Gastroesophageal sphincter (tissue), 4 donors: ENCODE data around the gene SSB. TPM values are rescaled to one million over a fixed set of nuclear protein-coding genes. Genes with fewer than 3 reads are reported as not detected.

Experiments used
- ATAC-seq: fragments of 150-250 bp; one replicate; pipeline ENCODE4 v1.9.1; 2016; ENCODE audit warnings: mild to moderate bottlenecking, moderate library complexity
- H3K27ac ChIP-seq, 4 donors: fragments of 200-600 bp; sonication (generic) in 3 of 4; 1 replicate in 3 of 4; 2 replicates in 1 of 4; pipeline ENCODE4 v1.5.1; 2016 to 2019
- H3K27me3 ChIP-seq: fragments of 200-600 bp; sonication (generic); one replicate; pipeline ENCODE4 v1.5.1; 2019
- H3K36me3 ChIP-seq, 2 donors: fragments of 200-600 bp; sonication (generic); one replicate each; pipeline ENCODE4 v1.5.1; 2019; ENCODE audit warnings: control low read depth in 1 of 2
- H3K4me1 ChIP-seq, 3 donors: fragments of 200-600 bp; sonication (generic); 1 replicate in 2 of 3; 2 replicates in 1 of 3; pipeline ENCODE4 v1.5.1; 2016 to 2019; ENCODE audit warnings: control low read depth in 2 of 3
- H3K4me3 ChIP-seq, 2 donors: fragments of 200-600 bp; sonication (generic); one replicate each; pipeline ENCODE4 v1.5.1; 2019; ENCODE audit warnings: mild to moderate bottlenecking in 1 of 2, moderate library complexity in 1 of 2
- H3K9me3 ChIP-seq, 3 donors: fragments of 200-600 bp; sonication (generic); one replicate each; pipeline ENCODE4 v1.5.1; 2017 to 2019; ENCODE audit warnings: control low read depth in 2 of 3
- EP300 ChIP-seq: sonication (generic); formaldehyde crosslinking; IDR thresholded peaks from one replicate; pipeline ENCODE4 v1.6.1; 2017; ENCODE audit warnings: antibody characterized with exemption, mild to moderate bottlenecking
- POLR2A ChIP-seq, 2 donors: fragments of 450-650 bp; IDR thresholded peaks; one replicate each; pipeline ENCODE4 v1.6.1; 2017; ENCODE audit warnings: antibody characterized with exemption in 2 of 2, mild to moderate bottlenecking in 2 of 2, moderate library complexity in 1 of 2
- POLR2AphosphoS5 ChIP-seq: sonication (generic); formaldehyde crosslinking; IDR thresholded peaks from one replicate; pipeline ENCODE4 v1.6.1; 2017; ENCODE audit warnings: antibody characterized with exemption
- WGBS, 2 donors: methylation state at CpG; one replicate each; pipeline ENCODE4 v1.1.5; 2018; ENCODE audit warnings: low coverage in 1 of 2; 5-methylcytosine and 5-hydroxymethylcytosine counted together
- total RNA-seq, 4 donors: library from RNA; depleted of rRNA; stranded (reverse); fragments of >200 nt; gene quantifications; one replicate each; pipeline ENCODE4 v1.1.0, GENCODE V29; 2016
- TF ChIP-seq, protein P1 (sequence below), 4 experiments: fragments of 200-600 bp in 2 of 4; fragments of 450-650 bp in 2 of 4; sonication (generic) in 1 of 4; IDR thresholded peaks; one replicate each; pipeline ENCODE4 v1.5.1; 2017 to 2019; ENCODE audit warnings: antibody characterized with exemption in 4 of 4, mild to moderate bottlenecking in 2 of 4, moderate library complexity in 2 of 4

Gene SSB
- total RNA-seq, 4 donors from 2014 or later: 60.6 to 102 (median 78.3) TPM

DNA sequence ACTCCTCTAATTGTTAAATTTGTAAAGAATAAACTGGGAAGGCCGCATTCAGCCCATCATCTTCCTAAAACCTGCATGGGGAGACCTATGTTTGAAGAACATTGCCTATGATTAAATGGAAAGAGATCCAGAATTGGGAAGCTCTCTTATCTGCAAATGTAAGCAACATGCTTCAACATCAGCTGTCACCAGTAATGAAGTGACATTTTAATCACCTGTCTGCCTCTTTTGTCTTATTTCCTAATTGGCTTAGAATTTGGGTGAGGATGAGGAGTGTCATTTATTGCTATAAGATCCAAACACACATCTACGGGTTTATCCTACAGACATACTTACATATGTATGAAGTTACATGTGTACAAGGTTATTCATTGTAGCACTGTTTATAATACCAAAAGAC, 26.0 kb upstream of the SSB start:
- H3K4me3 ChIP-seq: no peak overlapping the region
- no peak for ATAC-seq
- TF ChIP-seq POLR2AphosphoS5 (no peak), POLR2A (IDR thresholded peaks at IDR 0.05) (no peak), EP300 (no peak)
- TF ChIP-seq, protein P1, sequence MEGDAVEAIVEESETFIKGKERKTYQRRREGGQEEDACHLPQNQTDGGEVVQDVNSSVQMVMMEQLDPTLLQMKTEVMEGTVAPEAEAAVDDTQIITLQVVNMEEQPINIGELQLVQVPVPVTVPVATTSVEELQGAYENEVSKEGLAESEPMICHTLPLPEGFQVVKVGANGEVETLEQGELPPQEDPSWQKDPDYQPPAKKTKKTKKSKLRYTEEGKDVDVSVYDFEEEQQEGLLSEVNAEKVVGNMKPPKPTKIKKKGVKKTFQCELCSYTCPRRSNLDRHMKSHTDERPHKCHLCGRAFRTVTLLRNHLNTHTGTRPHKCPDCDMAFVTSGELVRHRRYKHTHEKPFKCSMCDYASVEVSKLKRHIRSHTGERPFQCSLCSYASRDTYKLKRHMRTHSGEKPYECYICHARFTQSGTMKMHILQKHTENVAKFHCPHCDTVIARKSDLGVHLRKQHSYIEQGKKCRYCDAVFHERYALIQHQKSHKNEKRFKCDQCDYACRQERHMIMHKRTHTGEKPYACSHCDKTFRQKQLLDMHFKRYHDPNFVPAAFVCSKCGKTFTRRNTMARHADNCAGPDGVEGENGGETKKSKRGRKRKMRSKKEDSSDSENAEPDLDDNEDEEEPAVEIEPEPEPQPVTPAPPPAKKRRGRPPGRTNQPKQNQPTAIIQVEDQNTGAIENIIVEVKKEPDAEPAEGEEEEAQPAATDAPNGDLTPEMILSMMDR (IDR thresholded peaks at IDR 0.05): no peak
- H3K9me3 ChIP-seq: no peaks in the 10 kb centered on the region
- H3K27ac ChIP-seq: no peak overlapping the region
- H3K27me3 ChIP-seq: peaks cover 11% of the 10 kb centered on the region
- H3K36me3 ChIP-seq: no peaks in the 10 kb centered on the region
- WGBS, 2 donors: 82 to 90% methylated on average over 2 of the region's 2 CpGs
- peaks cover 0 to 27% (median 5%) of the 10 kb centered on the region in 3 donors for H3K4me1 ChIP-seq

DNA sequence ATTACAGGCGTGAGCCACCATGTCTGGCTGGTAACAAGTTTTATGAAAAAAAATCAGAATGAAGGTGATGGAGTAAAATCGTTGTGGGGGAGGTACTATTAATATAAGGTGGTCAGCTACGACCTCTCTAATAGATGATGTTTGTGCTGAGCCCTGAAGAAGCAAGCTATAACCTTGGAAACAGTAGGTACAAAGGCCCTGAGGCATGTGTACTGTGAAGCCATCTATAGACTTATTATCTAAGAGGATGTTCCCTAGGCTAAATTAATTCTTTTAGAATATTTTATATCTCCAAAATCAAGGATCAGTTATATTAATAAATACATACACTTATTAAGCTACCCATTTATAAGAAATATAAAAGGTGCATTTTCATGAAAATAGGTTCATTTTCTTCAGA, 23.3 kb upstream of the SSB start:
- WGBS, 2 donors: 83 to 91% methylated on average over 2 to 3 of the region's 3 CpGs

GRCh38 chr2:169775765-169776164, 22.9 kb upstream of the SSB start:
- TF ChIP-seq, protein P1 (IDR thresholded peaks at IDR 0.05): no peak
- TF ChIP-seq POLR2A (IDR thresholded peaks at IDR 0.05) (no peak), POLR2AphosphoS5 (no peak), EP300 (no peak)
- H3K27ac ChIP-seq: peak overlapping the region in 3 of 4 donors; percentile 34 to 62 (median 51)
- H3K4me1 ChIP-seq: peaks cover 0 to 16% (median 5%) of the 10 kb centered on the region in 3 donors
- no peaks in the 10 kb centered on the region for H3K27me3 ChIP-seq
- H3K4me3 ChIP-seq: no peak overlapping the region
- WGBS, 2 donors: 0% methylated on average over 2 of the region's 2 CpGs; no CpG with 5 or more reads in 1 of the 2 donors
- no peak for ATAC-seq
- no peaks in the 10 kb centered on the region for H3K9me3 ChIP-seq
- no peaks in the 10 kb centered on the region for H3K36me3 ChIP-seq

More for the DNA sequence above, 23.3 kb upstream of the SSB start:
- ATAC-seq: no peak
- H3K4me1 ChIP-seq: peaks cover 0 to 16% (median 5%) of the 10 kb centered on the region in 3 donors
- TF ChIP-seq POLR2AphosphoS5 (no peak), POLR2A (IDR thresholded peaks at IDR 0.05) (no peak), EP300 (no peak)
- TF ChIP-seq, protein P1 (IDR thresholded peaks at IDR 0.05): no peak
- H3K27me3 ChIP-seq: no peaks in the 10 kb centered on the region
- H3K36me3 ChIP-seq: no peaks in the 10 kb centered on the region
- H3K27ac ChIP-seq: peak overlapping the region in 3 of 4 donors; percentile 34 to 62 (median 51)
- H3K9me3 ChIP-seq: no peaks in the 10 kb centered on the region
- no peak overlapping the region for H3K4me3 ChIP-seq

GRCh38 chr2:169776252-169776761, 22.4 kb upstream of the SSB start:
- peak overlapping the region in 3 of 4 donors; percentile 31 to 62 (median 34) for H3K27ac ChIP-seq
- H3K9me3 ChIP-seq: no peaks in the 10 kb centered on the region
- peaks cover 0 to 16% (median 5%) of the 10 kb centered on the region in 3 donors for H3K4me1 ChIP-seq
- WGBS, 2 donors: 17 to 51% methylated on average over 2 of the region's 2 CpGs
- H3K36me3 ChIP-seq: no peaks in the 10 kb centered on the region
- H3K27me3 ChIP-seq: no peaks in the 10 kb centered on the region
- no peak for TF ChIP-seq EP300
- TF ChIP-seq POLR2AphosphoS5: no peak
- TF ChIP-seq POLR2A (IDR thresholded peaks at IDR 0.05): no peak
- TF ChIP-seq, protein P1 (IDR thresholded peaks at IDR 0.05): no peak
- H3K4me3 ChIP-seq: no peak overlapping the region
- ATAC-seq: no peak

GRCh38 chr2:169778446-169778845, 20.2 kb upstream of the SSB start:
- Histone ChIP-seq H3K27ac (no peak overlapping the region), H3K36me3 (no peaks in the 10 kb centered on the region), H3K27me3 (no peaks in the 10 kb centered on the region), H3K9me3 (no peaks in the 10 kb centered on the region), H3K4me3 (no peak overlapping the region), H3K4me1 (peaks cover 0 to 16% (median 5%) of the 10 kb centered on the region in 3 donors)
- ATAC-seq: no peak
- TF ChIP-seq, protein P1 (IDR thresholded peaks at IDR 0.05): no peak
- TF ChIP-seq POLR2AphosphoS5 (no peak), POLR2A (IDR thresholded peaks at IDR 0.05) (no peak), EP300 (no peak)
- WGBS, 2 donors: 77 to 84% methylated on average over 3 of the region's 3 CpGs
